ENCODE measurements around the gene MAP3K14.

Gene MAP3K14

GRCh38 chr17:45224671-45225050, 92.2 kb downstream of the MAP3K14 start:
- TF ChIP-seq ZBTB7A (IDR thresholded peaks at IDR 0.05; ENCODE audit: low read depth) (no peak), TEAD4 (IDR thresholded peaks at IDR 0.05) (no peak), RAD21 (IDR thresholded peaks at IDR 0.05; ENCODE audit: low read depth) (no peak), FOXM1 (IDR thresholded peaks at IDR 0.05; ENCODE audit: borderline replicate concordance, low read depth) (no peak), EGR1 (IDR thresholded peaks at IDR 0.05) (no peak), USF1 (IDR thresholded peaks at IDR 0.05) (no peak), REST (IDR thresholded peaks at IDR 0.05; ENCODE audit: low read depth) (no peak), NFIC (IDR thresholded peaks at IDR 0.05) (no peak), YY1 (IDR thresholded peaks at IDR 0.05; ENCODE audit: low read depth) (no peak), EP300 (IDR thresholded peaks at IDR 0.05; ENCODE audit: borderline replicate concordance) (no peak), CEBPB (IDR thresholded peaks at IDR 0.05) (no peak), CREB1 (IDR thresholded peaks at IDR 0.05; ENCODE audit: low read depth) (no peak), TAF1 (IDR thresholded peaks at IDR 0.05; ENCODE audit: low read depth) (no peak), TCF12 (IDR thresholded peaks at IDR 0.05; ENCODE audit: low read depth) (no peak)
- TF ChIP-seq, protein P1, sequence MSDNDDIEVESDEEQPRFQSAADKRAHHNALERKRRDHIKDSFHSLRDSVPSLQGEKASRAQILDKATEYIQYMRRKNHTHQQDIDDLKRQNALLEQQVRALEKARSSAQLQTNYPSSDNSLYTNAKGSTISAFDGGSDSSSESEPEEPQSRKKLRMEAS (IDR thresholded peaks at IDR 0.05): no peak

GRCh38 chr17:45223539-45224528, 93.0 kb downstream of the MAP3K14 start:
- TF ChIP-seq ZBTB7A (IDR thresholded peaks at IDR 0.05; ENCODE audit: low read depth): no peak
- TF ChIP-seq, protein P1 (IDR thresholded peaks at IDR 0.05): no peak

DNA sequence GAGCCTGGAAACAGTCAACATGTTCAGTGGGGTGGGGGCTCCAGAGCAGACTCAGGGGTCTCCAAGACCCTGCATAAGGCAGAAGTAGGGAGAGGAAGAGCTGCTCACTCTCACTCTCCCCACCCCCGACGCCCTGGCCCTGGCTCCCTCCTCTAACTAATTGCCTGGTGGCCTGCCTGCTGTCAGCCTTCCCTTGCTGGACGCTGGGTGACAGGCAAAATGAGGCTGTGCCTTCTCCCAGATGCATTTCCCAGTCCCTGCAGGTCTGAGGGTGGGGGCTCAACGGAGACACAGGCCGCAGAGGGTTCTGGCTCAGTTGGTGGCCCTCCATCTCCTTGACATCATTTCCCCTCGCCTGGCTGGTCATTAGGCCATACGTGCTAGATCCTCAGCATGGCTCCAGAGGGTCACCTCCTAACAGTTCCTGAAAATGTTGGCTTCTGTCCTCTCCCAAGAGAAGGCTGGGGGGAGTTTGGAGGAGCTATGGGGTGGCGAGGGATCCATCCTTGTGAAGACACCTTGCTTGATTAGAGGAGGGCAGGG, 93.8 kb downstream of the MAP3K14 start:
- TF ChIP-seq YY1 (IDR thresholded peaks at IDR 0.05; ENCODE audit: low read depth) (no peak), TCF12 (IDR thresholded peaks at IDR 0.05; ENCODE audit: low read depth) (no peak), CREB1 (IDR thresholded peaks at IDR 0.05; ENCODE audit: low read depth) (no peak), ZBTB7A (IDR thresholded peaks at IDR 0.05; ENCODE audit: low read depth) (no peak; the same call in 1 of the 2 replicates), EP300 (IDR thresholded peaks at IDR 0.05; ENCODE audit: borderline replicate concordance) (no peak), FOXM1 (IDR thresholded peaks at IDR 0.05; ENCODE audit: borderline replicate concordance, low read depth) (no peak), CEBPB (IDR thresholded peaks at IDR 0.05) (no peak), EGR1 (IDR thresholded peaks at IDR 0.05) (no peak), NFIC (IDR thresholded peaks at IDR 0.05) (no peak)

- TF ChIP-seq CEBPB (IDR thresholded peaks at IDR 0.05) (no peak), YY1 (IDR thresholded peaks at IDR 0.05; ENCODE audit: low read depth) (no peak), NFIC (IDR thresholded peaks at IDR 0.05) (no peak), TAF1 (IDR thresholded peaks at IDR 0.05; ENCODE audit: low read depth) (no peak), CREB1 (IDR thresholded peaks at IDR 0.05; ENCODE audit: low read depth) (no peak), REST (IDR thresholded peaks at IDR 0.05; ENCODE audit: low read depth) (no peak), TEAD4 (IDR thresholded peaks at IDR 0.05) (no peak)
Measured at GRCh38 chr17:45222289-45222995, 94.4 kb downstream of the MAP3K14 start.

DNA sequence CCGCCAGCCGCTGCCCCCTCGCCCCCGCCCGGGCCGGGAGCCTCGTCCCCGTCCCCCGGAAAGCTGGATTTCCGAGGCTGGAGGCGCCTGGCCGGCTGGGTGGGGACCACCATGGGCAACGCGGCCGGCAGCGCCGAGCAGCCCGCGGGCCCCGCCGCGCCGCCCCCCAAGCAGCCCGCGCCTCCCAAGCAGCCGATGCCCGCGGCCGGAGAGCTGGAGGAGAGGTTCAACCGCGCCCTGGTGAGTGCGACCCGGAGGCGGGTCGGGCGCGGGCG, 94.9 kb downstream of the MAP3K14 start:
- TF ChIP-seq FOXM1 (IDR thresholded peaks at IDR 0.05; ENCODE audit: borderline replicate concordance, low read depth): no peak
- TF ChIP-seq CEBPB (IDR thresholded peaks at IDR 0.05): no peak
- no peak for TF ChIP-seq CREB1 (IDR thresholded peaks at IDR 0.05; ENCODE audit: low read depth)
- no peak for TF ChIP-seq RAD21 (IDR thresholded peaks at IDR 0.05; ENCODE audit: low read depth)
- no peak for TF ChIP-seq TEAD4 (IDR thresholded peaks at IDR 0.05)
- no peak for TF ChIP-seq YY1 (IDR thresholded peaks at IDR 0.05; ENCODE audit: low read depth)
- TF ChIP-seq ZBTB7A (IDR thresholded peaks at IDR 0.05; ENCODE audit: low read depth): no peak
- no peak for TF ChIP-seq EP300 (IDR thresholded peaks at IDR 0.05; ENCODE audit: borderline replicate concordance)
- no peak for TF ChIP-seq TAF1 (IDR thresholded peaks at IDR 0.05; ENCODE audit: low read depth)
- TF ChIP-seq EGR1 (IDR thresholded peaks at IDR 0.05): no peak
- TF ChIP-seq NFIC (IDR thresholded peaks at IDR 0.05): no peak
- TF ChIP-seq REST (IDR thresholded peaks at IDR 0.05; ENCODE audit: low read depth): no peak
- no peak for TF ChIP-seq USF1 (IDR thresholded peaks at IDR 0.05)
- TF ChIP-seq, protein P1 (IDR thresholded peaks at IDR 0.05): no peak
- TF ChIP-seq TCF12 (IDR thresholded peaks at IDR 0.05; ENCODE audit: low read depth): no peak

Measured in Ishikawa (cell line).